ENCODE measurements around the gene GALNT10. TPM values are rescaled to one million over a fixed set of nuclear protein-coding genes. Genes with fewer than 3 reads are reported as not detected.

The GALNT10 gene
- total RNA-seq, 1 donor from 2014 or later: 20.6 TPM

- no peaks in the 10 kb centered on the region for H3K36me3 Mint-ChIP-seq (ENCODE audit: insufficient read depth)
- H3K27ac Mint-ChIP-seq: no peak overlapping the region
- H3K4me3 Mint-ChIP-seq (ENCODE audit: low read depth): no peak overlapping the region
- peaks cover 15% of the 10 kb centered on the region for H3K4me1 Mint-ChIP-seq (ENCODE audit: low read depth)
- H3K27me3 Mint-ChIP-seq: no peaks in the 10 kb centered on the region
- no peak for TF ChIP-seq CTCF (IDR thresholded peaks at IDR 0.05; ENCODE audit: unreplicated experiment)
- no peaks in the 10 kb centered on the region for H3K9me3 Mint-ChIP-seq (ENCODE audit: low read depth)
- no peak for DNase-seq (ENCODE audit: low spot score, unreplicated experiment)
Observed at GRCh38 chr5:154271936-154272514, 81.5 kb downstream of the GALNT10 start.

GRCh38 chr5:154273028-154273617 lies 82.6 kb downstream of the GALNT10 start:
- Mint-ChIP-seq H3K9me3 (ENCODE audit: low read depth) (no peaks in the 10 kb centered on the region), H3K4me3 (ENCODE audit: low read depth) (no peak overlapping the region), H3K36me3 (ENCODE audit: insufficient read depth) (no peaks in the 10 kb centered on the region), H3K4me1 (ENCODE audit: low read depth) (peaks cover 15% of the 10 kb centered on the region), H3K27me3 (no peaks in the 10 kb centered on the region), H3K27ac (no peak overlapping the region)
- TF ChIP-seq CTCF (IDR thresholded peaks at IDR 0.05; ENCODE audit: unreplicated experiment): no peak
- DNase-seq (ENCODE audit: low spot score, unreplicated experiment): no peak

GRCh38 chr5:154273963-154274827 lies 83.7 kb downstream of the GALNT10 start:
- H3K4me1 Mint-ChIP-seq (ENCODE audit: low read depth): peaks cover 15% of the 10 kb centered on the region
- no peak overlapping the region for H3K27ac Mint-ChIP-seq
- H3K27me3 Mint-ChIP-seq: no peaks in the 10 kb centered on the region
- H3K9me3 Mint-ChIP-seq (ENCODE audit: low read depth): no peaks in the 10 kb centered on the region
- H3K4me3 Mint-ChIP-seq (ENCODE audit: low read depth): no peak overlapping the region
- no peaks in the 10 kb centered on the region for H3K36me3 Mint-ChIP-seq (ENCODE audit: insufficient read depth)
- DNase-seq (ENCODE audit: low spot score, unreplicated experiment): no peak
- TF ChIP-seq CTCF (IDR thresholded peaks at IDR 0.05; ENCODE audit: unreplicated experiment): no peak

- Mint-ChIP-seq H3K27ac (no peak overlapping the region), H3K4me1 (ENCODE audit: low read depth) (peaks cover 15% of the 10 kb centered on the region)
Observed at GRCh38 chr5:154274828-154275185, 84.3 kb downstream of the GALNT10 start.

More at GRCh38 chr5:154274828-154275185, 84.3 kb downstream of the GALNT10 start:
- Mint-ChIP-seq H3K4me3 (ENCODE audit: low read depth) (no peak overlapping the region), H3K36me3 (ENCODE audit: insufficient read depth) (no peaks in the 10 kb centered on the region), H3K9me3 (ENCODE audit: low read depth) (no peaks in the 10 kb centered on the region), H3K27me3 (no peaks in the 10 kb centered on the region)
- TF ChIP-seq CTCF (IDR thresholded peaks at IDR 0.05; ENCODE audit: unreplicated experiment): no peak
- DNase-seq (ENCODE audit: low spot score, unreplicated experiment): no peak

Measured in progenitor cell of endocrine pancreas (in vitro differentiated cells).